SKM-1 (cell line): ENCODE measurements around the gene FARP1.
"Not testable (repeated sequence)": the region's sequence is repeated elsewhere in the genome, so short reads cannot be mapped to it uniquely, and the experiment has no call there.

Source experiments
- DNase-seq: peaks from one replicate; lab custom pipeline; 2025; ENCODE audit not compliant: unreplicated experiment; lab: John Stamatoyannopoulos, UW

Gene FARP1

GRCh38 chr13:98352226-98352625 lies 209.3 kb downstream of the FARP1 start:
- DNase-seq, result no peak

- DNase-seq, result no peak
Measured at GRCh38 chr13:98353750-98354149, 210.9 kb downstream of the FARP1 start.

GRCh38 chr13:98358937-98359336 lies 216.0 kb downstream of the FARP1 start:
- no peak for DNase-seq

- no peak for DNase-seq
Measured at GRCh38 chr13:98360545-98360944, 217.7 kb downstream of the FARP1 start.

GRCh38 chr13:98363326-98363725 lies 220.4 kb downstream of the FARP1 start:
- no peak for DNase-seq

- no peak for DNase-seq
Measured at GRCh38 chr13:98364179-98364578, 221.3 kb downstream of the FARP1 start.

- DNase-seq, result no peak
Measured at GRCh38 chr13:98364647-98365046, 221.8 kb downstream of the FARP1 start.

- no peak for DNase-seq
Measured at GRCh38 chr13:98365302-98365701, 222.4 kb downstream of the FARP1 start.

GRCh38 chr13:98366010-98366409 lies 223.1 kb downstream of the FARP1 start:
- no peak for DNase-seq

GRCh38 chr13:98366443-98366842 lies 223.5 kb downstream of the FARP1 start:
- DNase-seq, result no peak

- no peak for DNase-seq
Measured at GRCh38 chr13:98366959-98367358, 224.1 kb downstream of the FARP1 start.

- no peak for DNase-seq
Measured at GRCh38 chr13:98368019-98368418, 225.1 kb downstream of the FARP1 start.

- not testable (repeated sequence) for DNase-seq
Measured at GRCh38 chr13:98369520-98369919, 226.6 kb downstream of the FARP1 start.

GRCh38 chr13:98370261-98370660 lies 227.4 kb downstream of the FARP1 start:
- no peak for DNase-seq

GRCh38 chr13:98370806-98371515 lies 228.1 kb downstream of the FARP1 start:
- no peak for DNase-seq

GRCh38 chr13:98371516-98372023 lies 228.7 kb downstream of the FARP1 start:
- DNase-seq, result no peak

- DNase-seq, result no peak
Measured at GRCh38 chr13:98372876-98373275, 230.0 kb downstream of the FARP1 start.

GRCh38 chr13:98374750-98375149 lies 231.9 kb downstream of the FARP1 start:
- no peak for DNase-seq

- no peak for DNase-seq
Measured at GRCh38 chr13:98377635-98378378, 234.9 kb downstream of the FARP1 start.

GRCh38 chr13:98384739-98385138 lies 241.8 kb downstream of the FARP1 start:
- no peak for DNase-seq

GRCh38 chr13:98385606-98386005 lies 242.7 kb downstream of the FARP1 start:
- DNase-seq, result no peak

GRCh38 chr13:98386637-98387036 lies 243.7 kb downstream of the FARP1 start:
- DNase-seq, result no peak
